Measurements from ENCODE around the gene SAT1.

SAT1 gene

DNA sequence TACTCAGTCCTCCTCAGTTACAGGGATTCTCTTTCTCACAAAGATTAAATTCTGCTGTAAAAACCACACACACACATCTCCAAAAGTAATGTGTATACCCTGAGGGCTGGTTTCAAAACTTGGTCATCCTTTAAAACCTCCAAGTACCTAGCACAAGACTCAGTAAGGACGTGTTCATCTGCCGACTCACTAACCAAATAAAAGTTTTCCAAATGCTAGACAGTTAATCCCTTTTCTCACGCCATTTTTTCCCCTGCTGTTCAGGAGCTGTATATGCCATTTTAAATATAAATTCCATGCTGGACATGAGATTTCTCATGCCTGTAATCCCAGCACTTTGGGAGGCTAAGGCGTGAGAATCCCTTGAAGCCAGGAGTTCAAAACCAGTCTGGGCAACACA is 3.9 kb upstream of the SAT1 start:
- peak; percentile 89 for DNase-seq

DNA sequence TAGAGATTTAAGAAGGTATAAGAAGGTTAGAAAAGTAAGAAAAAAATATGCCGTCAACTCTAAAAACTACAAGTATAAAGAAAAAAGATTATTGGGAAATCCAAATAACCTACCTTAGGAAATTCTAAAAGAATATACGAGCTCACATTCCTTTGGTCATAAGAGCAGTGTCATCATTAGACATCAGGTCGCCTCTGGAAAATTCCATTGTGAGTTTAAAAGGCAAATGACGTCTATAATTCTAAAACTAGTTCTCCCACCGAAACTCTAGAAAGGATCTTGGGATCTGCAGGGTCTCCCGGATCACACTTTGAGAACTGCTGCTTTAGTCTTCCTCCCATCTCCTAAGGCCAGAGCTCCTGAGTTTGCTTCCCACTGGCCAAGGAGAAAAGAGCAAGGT is 518 bp upstream of the SAT1 start:
- DNase-seq, result no peak

DNA sequence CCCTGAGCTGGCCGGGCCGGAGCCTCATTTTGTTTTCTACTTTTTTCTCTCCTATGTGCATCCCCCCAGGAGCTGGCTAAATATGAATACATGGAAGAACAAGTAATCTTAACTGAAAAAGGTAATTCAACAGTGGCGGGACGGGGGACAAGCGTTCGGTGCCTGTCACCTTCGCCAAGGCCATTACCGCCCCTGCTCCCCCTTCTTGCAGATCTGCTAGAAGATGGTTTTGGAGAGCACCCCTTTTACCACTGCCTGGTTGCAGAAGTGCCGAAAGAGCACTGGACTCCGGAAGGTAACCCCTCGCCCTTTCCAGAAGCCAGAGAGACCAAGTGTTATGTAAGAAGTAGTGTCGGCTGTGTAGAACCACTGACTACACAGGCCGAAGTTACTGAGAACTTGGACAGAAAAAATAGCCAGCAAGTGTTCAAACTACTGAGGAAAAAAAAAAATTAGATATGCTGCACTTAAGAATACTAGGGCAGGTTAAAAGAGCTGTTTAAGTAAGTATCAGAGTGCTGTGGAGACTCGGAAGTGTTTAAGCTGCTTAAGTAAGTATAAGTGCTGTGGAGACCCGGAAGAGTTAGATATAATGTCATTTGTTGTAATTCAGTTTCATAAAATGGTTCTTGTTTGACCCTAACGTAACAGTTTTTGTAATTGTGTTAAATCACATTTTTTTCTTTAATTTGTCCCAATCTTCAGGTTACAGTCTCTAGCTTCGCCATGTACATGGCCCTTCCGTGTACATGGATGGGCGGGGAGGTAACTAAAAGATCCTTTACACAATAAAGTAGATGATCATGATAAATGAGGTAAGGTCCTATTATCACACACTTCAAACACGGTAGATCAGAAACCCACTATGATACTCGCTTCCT is 856 bp downstream of the SAT1 start:
- no peak for DNase-seq

- DNase-seq, result peak; percentile 66
These were observed 1.7 kb downstream of the SAT1 start for GRCh38 chrX:23784470-23785331.

DNA sequence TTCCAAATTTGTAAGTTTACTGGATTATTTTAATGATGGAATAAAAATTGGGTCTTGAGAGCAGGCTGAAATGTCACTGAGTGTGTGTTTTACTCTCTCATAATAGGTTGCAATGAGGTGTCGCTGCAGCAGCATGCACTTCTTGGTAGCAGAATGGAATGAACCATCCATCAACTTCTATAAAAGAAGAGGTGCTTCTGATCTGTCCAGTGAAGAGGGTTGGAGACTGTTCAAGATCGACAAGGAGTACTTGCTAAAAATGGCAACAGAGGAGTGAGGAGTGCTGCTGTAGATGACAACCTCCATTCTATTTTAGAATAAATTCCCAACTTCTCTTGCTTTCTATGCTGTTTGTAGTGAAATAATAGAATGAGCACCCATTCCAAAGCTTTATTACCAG is 2.6 kb downstream of the SAT1 start:
- DNase-seq, result no peak

- DNase-seq, result no peak
These were observed 3.4 kb downstream of the SAT1 start for GRCh38 chrX:23786268-23786815.

GRCh38 chrX:23787745-23788118 is 4.8 kb downstream of the SAT1 start:
- DNase-seq, result no peak

- DNase-seq, result no peak
These were observed 5.5 kb downstream of the SAT1 start for GRCh38 chrX:23788521-23788920.

DNA sequence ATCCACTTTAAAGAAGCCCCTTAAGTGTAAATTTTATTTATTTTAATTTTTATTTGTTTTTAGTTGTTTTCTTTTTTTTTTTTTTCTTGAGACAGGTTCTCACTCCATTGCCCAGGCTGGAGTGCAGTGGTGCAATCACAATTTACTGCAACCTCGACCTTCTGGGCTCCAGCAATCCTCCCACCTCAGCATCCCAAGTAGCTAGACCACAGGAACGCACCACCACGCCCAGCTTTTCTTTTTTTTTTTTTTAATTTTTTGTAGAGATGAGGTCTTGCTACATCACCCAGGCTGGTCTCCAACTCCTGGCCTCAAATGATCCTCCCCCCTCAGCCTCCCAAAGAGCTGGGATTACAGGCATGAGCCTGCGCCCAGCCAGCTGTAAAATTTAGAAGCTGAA is 6.0 kb downstream of the SAT1 start:
- DNase-seq, result no peak

GRCh38 chrX:23789386-23790154 is 6.6 kb downstream of the SAT1 start:
- DNase-seq, result no peak

GRCh38 chrX:23790155-23790497 is 7.2 kb downstream of the SAT1 start:
- no peak for DNase-seq

GRCh38 chrX:23792861-23793553 is 10.0 kb downstream of the SAT1 start:
- DNase-seq, result no peak

DNA sequence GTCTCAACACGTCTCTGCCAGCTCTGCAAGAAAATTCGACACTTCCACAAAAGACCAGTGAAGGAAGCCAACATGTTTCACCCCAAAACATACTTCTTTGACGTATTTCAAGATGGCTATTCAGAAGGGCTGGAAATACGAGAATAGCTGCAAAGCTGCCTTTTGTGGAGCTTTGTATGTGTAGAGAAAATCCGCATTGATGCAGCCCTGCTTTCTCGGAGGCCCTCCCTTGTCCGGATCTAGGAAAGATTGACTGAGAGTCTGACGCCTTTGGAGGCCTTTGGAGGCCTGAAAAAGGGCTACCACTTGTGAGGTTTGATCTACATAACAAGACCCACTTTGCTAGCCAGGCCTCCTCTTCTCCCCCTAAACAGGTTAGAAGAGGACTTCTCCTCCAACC is 12.2 kb downstream of the SAT1 start:
- no peak for DNase-seq

- no peak for DNase-seq
These were observed 14.6 kb downstream of the SAT1 start for GRCh38 chrX:23797371-23798128.

GRCh38 chrX:23799469-23800065 is 16.6 kb downstream of the SAT1 start:
- peak; percentile 25 for DNase-seq

DNA sequence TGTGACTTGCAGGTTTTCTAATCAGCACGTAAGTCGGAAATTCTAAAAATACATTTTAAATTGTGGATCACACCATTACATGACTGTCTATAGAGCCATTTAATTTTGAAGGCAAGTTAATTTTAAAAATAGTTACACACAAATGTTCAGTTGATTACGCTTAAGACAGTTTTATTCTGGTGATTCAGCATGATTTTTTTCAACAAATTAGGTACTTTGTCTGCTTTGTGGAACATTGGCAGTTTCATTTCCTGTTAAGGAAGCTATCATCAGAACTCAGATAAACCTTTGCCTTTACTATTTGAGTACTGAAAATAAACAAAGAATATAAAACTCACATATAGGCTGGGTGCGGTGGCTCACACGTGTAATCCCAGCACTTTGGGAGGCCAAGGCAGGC is 19.5 kb downstream of the SAT1 start:
- no peak for DNase-seq

DNA sequence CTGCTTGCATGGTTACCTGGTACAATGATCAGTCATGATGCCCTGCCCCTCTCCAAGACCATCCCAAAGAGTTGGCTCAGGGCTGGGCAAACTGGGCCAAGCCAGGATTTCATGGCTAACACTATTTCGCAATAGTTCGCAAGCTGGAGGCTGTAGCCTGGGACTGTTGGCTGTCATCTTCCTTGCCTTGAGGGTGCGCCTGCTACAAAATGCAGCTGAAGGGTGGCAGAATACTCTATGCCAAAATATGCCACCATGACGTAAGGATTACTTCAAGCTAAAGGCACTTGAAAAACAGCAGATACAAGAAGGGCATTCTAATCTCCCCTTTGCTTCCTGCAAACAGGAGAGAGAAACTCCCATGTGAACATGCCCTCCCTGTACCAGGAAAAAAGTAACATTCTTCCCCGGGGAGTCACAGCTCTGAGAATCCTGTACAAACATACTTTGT is 21.0 kb downstream of the SAT1 start:
- peak; percentile 29 for DNase-seq

GRCh38 chrX:23804578-23804977 is 21.6 kb downstream of the SAT1 start:
- no peak for DNase-seq

DNA sequence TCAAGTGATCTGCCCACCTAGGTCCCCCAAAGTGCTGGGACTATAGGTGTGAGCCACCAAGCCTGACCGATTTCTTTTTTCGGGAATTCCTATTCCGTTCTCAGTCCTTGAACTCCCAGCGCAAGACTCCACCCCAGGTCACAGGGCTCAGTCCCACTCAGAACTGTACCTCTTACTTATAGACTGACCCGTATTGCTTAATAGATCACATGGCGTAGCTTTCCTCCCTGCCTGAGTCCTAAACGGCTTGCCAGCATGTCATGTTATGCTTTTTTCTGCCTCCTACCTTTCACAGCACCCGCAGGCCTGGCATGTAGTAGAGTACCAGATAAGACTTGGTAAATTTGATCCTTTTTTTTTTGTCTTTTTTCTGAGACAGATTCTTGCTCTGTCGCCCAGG is 22.4 kb downstream of the SAT1 start:
- DNase-seq, result no peak

GRCh38 chrX:23810279-23810678 is 27.3 kb downstream of the SAT1 start:
- no peak for DNase-seq

DNA sequence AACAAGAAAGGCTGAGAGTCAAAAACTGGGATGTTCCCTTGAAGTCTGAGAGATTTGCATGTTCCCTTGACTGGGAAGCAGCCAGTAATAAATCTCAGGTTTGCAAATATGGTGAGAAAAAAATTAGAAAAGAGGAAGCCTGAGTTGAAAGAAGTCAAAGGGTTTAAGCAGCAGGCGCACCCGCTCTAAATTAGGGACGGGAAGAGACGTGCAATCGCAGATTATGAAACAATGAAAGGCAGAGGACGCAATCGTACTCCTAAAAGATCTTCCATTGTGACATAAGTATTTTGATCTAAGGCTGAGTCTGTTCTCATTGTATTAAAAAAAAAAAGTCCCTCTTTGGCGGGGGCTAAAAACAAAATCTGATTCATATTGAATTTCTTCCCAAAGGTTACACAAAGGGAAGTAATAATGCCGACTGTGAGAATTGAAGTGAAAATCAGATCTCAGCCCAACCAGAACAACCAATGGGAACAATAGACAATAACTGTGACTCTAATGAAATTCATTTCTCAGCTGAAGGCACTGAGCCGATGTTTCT is 28.2 kb downstream of the SAT1 start:
- no peak for DNase-seq
